Measurements from ENCODE around the gene SIRPG.
"Not testable (repeated sequence)": the region's sequence is repeated elsewhere in the genome, so short reads cannot be mapped to it uniquely, and the experiment has no call there.

The SIRPG gene

DNA sequence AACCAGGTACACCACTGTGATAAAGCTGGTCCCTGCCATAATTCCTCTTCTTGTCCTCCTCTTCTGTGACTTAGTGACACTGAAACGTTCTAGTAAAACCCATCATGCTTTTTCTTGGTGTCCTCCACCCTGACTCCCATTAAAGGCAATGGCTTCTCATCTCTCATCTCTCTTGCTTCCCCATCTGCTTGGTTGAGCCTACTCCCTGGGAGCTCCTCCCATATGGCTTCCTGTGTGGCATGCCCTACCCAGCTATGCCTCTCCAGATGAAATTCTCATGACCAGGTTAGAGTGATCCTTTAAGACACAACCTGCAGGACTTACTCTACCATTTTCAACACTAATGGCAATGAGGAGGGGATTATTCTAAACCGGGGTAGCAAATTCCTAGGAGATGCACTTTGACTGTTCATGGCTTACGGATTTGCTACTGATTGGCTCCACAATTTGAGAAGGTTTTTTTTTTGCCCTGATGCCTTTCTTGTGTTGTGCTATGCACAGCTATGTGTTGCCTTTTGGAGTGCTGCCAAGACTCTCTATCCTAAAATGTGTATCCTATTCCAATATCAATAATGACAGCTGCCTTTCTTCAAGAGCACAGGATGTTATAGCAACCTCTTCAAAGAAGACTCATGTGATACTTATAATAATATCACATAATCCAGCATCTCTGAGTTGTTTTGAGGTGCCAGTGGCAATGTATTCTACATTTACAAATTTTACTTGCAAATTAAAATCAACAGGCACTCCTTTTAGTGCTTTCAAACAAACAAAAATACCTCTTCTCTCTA lies 6.1 kb downstream of the SIRPG start:
- peaks cover 0 to 5% (median 0%) of the 10 kb centered on the region in 5 experiments for H3K9me3 ChIP-seq (ENCODE audit: control extremely low read depth in 1 of 5, control insufficient read depth in 4 of 5, insufficient read depth in 2 of 5, low read depth in 1 of 5, low read length in 4 of 5)
- no peak overlapping the region for H3K4me3 ChIP-seq (ENCODE audit: control insufficient read depth in 1 of 7, extremely low read depth in 1 of 7, insufficient read depth in 4 of 7, low read depth in 2 of 7, low read length in 6 of 7)
- WGBS (ENCODE audit: insufficient coverage), result 100% methylated on average over 2 of the region's 3 CpGs
- peaks cover 0 to 22% (median 6%) of the 10 kb centered on the region in 4 experiments for H3K4me1 ChIP-seq (ENCODE audit: control extremely low read depth in 1 of 4, control insufficient read depth in 4 of 4, insufficient read depth in 4 of 4, low read length in 3 of 4)
- ChIA-PET CTCF (no interaction called here), POLR2A (interaction anchor here (0.6 kb wide), 1 partner anchor 326 kb away, joined by 3 read pairs; no protein-coding TSS in a partner anchor)
- H3K36me3 ChIP-seq (ENCODE audit: control insufficient read depth in 4 of 4, insufficient read depth in 4 of 4, low read length in 3 of 4), result no peaks in the 10 kb centered on the region
- H3K27ac ChIP-seq (ENCODE audit: insufficient read depth in 1 of 2, low read depth in 1 of 2, low read length in 2 of 2, poor library complexity in 1 of 2, severe bottlenecking in 2 of 2), result no peak overlapping the region
- H3K27me3 ChIP-seq (replicated peaks in 2 of 5; ENCODE audit: control insufficient read depth in 4 of 5, insufficient read depth in 5 of 5, low read length in 4 of 5), result peaks cover 0 to 15% (median 3%) of the 10 kb centered on the region in 5 experiments
- no peak for DNase-seq

DNA sequence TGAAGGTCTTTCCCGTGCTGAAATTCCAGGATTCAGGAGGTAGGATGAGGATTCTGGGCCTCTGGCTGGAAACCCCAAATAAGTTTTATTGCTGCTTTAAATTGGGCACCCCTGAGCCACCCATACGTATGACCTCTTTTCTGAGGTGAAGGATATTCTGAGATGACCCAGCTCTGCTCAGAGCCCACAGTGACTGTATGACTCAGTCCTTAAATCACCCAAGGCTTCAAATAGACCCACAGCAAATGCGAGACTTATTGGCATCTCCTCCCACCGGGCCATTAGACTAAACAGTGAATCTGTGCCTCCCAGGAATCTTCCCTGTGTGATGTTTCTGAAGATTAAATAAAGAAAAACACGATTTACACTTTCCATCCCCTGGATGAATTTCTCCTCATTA lies 9.5 kb downstream of the SIRPG start:
- Histone ChIP-seq H3K36me3 (ENCODE audit: control insufficient read depth in 4 of 4, insufficient read depth in 4 of 4, low read length in 3 of 4) (no peaks in the 10 kb centered on the region), H3K4me3 (ENCODE audit: control insufficient read depth in 1 of 7, extremely low read depth in 1 of 7, insufficient read depth in 4 of 7, low read depth in 2 of 7, low read length in 6 of 7) (no peak overlapping the region), H3K27me3 (replicated peaks in 2 of 5; ENCODE audit: control insufficient read depth in 4 of 5, insufficient read depth in 5 of 5, low read length in 4 of 5) (peaks cover 0 to 44% (median 6%) of the 10 kb centered on the region in 5 experiments), H3K9me3 (ENCODE audit: control extremely low read depth in 1 of 5, control insufficient read depth in 4 of 5, insufficient read depth in 2 of 5, low read depth in 1 of 5, low read length in 4 of 5) (peaks cover 0 to 5% (median 0%) of the 10 kb centered on the region in 5 experiments), H3K4me1 (ENCODE audit: control extremely low read depth in 1 of 4, control insufficient read depth in 4 of 4, insufficient read depth in 4 of 4, low read length in 3 of 4) (peaks cover 0 to 13% (median 4%) of the 10 kb centered on the region in 4 experiments), H3K27ac (ENCODE audit: insufficient read depth in 1 of 2, low read depth in 1 of 2, low read length in 2 of 2, poor library complexity in 1 of 2, severe bottlenecking in 2 of 2) (no peak overlapping the region)
- POLR2A ChIA-PET, result no interaction called here
- CTCF ChIA-PET, result no interaction called here
- WGBS (ENCODE audit: insufficient coverage), result 86% methylated on average over 1 of the region's 5 CpGs
- no peak for DNase-seq

DNA sequence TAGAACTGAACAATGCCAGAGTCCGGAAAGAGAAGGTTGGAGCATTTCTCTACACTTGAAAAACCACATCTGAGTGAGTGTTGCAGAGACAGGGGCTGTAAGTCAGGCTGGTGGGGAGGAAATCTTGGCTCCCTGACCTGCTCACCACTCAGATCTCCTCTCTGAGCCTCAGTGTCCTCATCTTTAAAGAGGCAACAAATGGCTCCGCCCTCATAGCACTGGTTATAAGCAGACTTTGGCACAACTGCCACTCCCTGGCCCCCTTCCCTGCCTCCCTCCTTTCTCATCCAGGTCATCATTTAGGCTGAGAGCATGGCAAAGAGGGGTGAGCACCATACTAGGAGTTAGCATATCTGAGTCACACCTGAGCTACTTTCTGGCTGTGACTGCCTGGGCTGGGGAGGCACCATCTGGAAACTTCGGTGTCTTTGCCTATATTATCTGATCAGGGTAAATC lies 10.6 kb downstream of the SIRPG start:
- 100% methylated on average over 2 of the region's 3 CpGs for WGBS (ENCODE audit: insufficient coverage)
- H3K27me3 ChIP-seq (replicated peaks in 2 of 5; ENCODE audit: control insufficient read depth in 4 of 5, insufficient read depth in 5 of 5, low read length in 4 of 5), result peaks cover 0 to 55% (median 6%) of the 10 kb centered on the region in 5 experiments
- ChIA-PET CTCF (no interaction called here), POLR2A (no interaction called here)
- no peak overlapping the region for H3K27ac ChIP-seq (ENCODE audit: insufficient read depth in 1 of 2, low read depth in 1 of 2, low read length in 2 of 2, poor library complexity in 1 of 2, severe bottlenecking in 2 of 2)
- H3K36me3 ChIP-seq (ENCODE audit: control insufficient read depth in 4 of 4, insufficient read depth in 4 of 4, low read length in 3 of 4), result no peaks in the 10 kb centered on the region
- H3K4me3 ChIP-seq (ENCODE audit: control insufficient read depth in 1 of 7, extremely low read depth in 1 of 7, insufficient read depth in 4 of 7, low read depth in 2 of 7, low read length in 6 of 7), result no peak overlapping the region
- no peak for DNase-seq
- H3K9me3 ChIP-seq (ENCODE audit: control extremely low read depth in 1 of 5, control insufficient read depth in 4 of 5, insufficient read depth in 2 of 5, low read depth in 1 of 5, low read length in 4 of 5), result peaks cover 0 to 5% (median 0%) of the 10 kb centered on the region in 5 experiments
- peaks cover 0 to 10% (median 4%) of the 10 kb centered on the region in 4 experiments for H3K4me1 ChIP-seq (ENCODE audit: control extremely low read depth in 1 of 4, control insufficient read depth in 4 of 4, insufficient read depth in 4 of 4, low read length in 3 of 4)

DNA sequence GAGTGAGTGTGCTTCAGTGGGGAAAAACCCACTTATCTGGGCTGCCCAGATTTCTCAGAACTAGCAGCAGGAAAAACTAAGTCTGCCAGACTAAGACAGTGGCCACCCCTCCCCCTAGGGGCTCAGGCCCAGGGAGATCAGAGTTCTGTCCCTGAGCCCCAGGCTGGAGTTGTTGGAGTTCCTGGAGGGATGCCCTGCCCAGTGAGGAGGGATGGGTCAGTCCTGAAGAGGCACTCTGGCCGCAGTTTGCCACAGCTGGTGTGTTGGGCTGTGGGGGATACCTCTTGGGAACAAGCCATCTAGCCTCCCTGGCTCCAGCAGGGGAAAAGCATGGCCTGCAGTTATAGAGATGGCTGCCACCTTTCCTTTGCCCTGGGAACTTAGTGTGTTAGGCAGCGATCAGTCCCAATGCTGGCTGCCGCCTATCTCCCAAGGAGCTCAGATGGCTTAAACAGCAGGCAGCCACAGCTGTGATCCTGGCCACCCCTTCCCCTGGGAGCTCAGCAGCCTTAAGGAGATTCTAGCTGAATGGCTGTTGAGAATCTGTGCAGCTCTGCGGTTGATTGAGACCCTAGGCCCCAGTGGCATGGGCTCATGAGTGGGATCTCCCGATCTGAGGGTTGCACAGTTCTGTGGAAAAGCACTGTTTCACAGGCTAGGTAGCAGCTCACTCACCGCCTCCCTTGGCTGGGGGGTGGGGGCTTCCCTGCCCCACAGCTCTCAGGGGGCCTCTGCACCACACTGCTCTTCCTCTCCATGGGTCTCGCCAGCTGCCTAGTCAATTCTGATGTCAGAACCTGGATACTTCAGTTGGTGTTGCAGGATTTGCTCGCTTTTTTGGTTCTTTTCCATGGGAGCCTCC lies 13.2 kb downstream of the SIRPG start:
- H3K4me1 ChIP-seq (ENCODE audit: control extremely low read depth in 1 of 4, control insufficient read depth in 4 of 4, insufficient read depth in 4 of 4, low read length in 3 of 4), result no peaks in the 10 kb centered on the region
- no peak overlapping the region for H3K27ac ChIP-seq (ENCODE audit: insufficient read depth in 1 of 2, low read depth in 1 of 2, low read length in 2 of 2, poor library complexity in 1 of 2, severe bottlenecking in 2 of 2)
- H3K9me3 ChIP-seq (ENCODE audit: control extremely low read depth in 1 of 5, control insufficient read depth in 4 of 5, insufficient read depth in 2 of 5, low read depth in 1 of 5, low read length in 4 of 5), result peaks cover 0 to 5% (median 0%) of the 10 kb centered on the region in 5 experiments
- no peaks in the 10 kb centered on the region for H3K36me3 ChIP-seq (ENCODE audit: control insufficient read depth in 4 of 4, insufficient read depth in 4 of 4, low read length in 3 of 4)
- H3K4me3 ChIP-seq (ENCODE audit: control insufficient read depth in 1 of 7, extremely low read depth in 1 of 7, insufficient read depth in 4 of 7, low read depth in 2 of 7, low read length in 6 of 7), result no peak overlapping the region
- DNase-seq, result no peak
- CTCF ChIA-PET, result interaction anchor here (1.3 to 1.5 kb wide), 2 partner anchors 9 to 12 kb away, joined by 3 to 5 read pairs; no protein-coding TSS in a partner anchor
- POLR2A ChIA-PET, result no interaction called here
- WGBS (ENCODE audit: insufficient coverage), result 98% methylated on average over 8 of the region's 8 CpGs
- H3K27me3 ChIP-seq (replicated peaks in 2 of 5; ENCODE audit: control insufficient read depth in 4 of 5, insufficient read depth in 5 of 5, low read length in 4 of 5), result peaks cover 0 to 56% (median 6%) of the 10 kb centered on the region in 5 experiments

DNA sequence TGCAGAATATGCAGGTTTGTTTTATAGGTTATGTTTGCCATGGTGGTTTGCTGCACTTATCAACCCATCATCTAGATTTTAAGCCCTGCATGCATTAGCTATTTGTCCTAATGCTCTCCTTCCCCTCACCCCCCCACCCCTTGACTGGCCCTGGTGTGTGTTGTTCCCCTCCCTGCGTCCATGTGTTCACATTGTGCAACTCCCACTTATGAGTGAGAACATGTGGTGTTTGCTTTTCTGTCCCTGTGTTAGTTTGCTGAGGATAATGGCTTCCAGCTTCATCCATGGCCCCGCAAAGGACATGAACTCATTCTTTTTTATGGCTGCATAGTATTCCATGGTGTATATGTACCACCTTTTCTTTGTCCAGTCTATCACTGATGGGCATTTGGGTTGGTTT lies 18.9 kb downstream of the SIRPG start:
- H3K4me3 ChIP-seq (ENCODE audit: control insufficient read depth in 1 of 7, extremely low read depth in 1 of 7, insufficient read depth in 4 of 7, low read depth in 2 of 7, low read length in 6 of 7); CTCF ChIA-PET; H3K4me1 ChIP-seq (ENCODE audit: control extremely low read depth in 1 of 4, control insufficient read depth in 4 of 4, insufficient read depth in 4 of 4, low read length in 3 of 4); H3K27ac ChIP-seq (ENCODE audit: insufficient read depth in 1 of 2, low read depth in 1 of 2, low read length in 2 of 2, poor library complexity in 1 of 2, severe bottlenecking in 2 of 2); DNase-seq; POLR2A ChIA-PET; H3K36me3 ChIP-seq (ENCODE audit: control insufficient read depth in 4 of 4, insufficient read depth in 4 of 4, low read length in 3 of 4); H3K9me3 ChIP-seq (ENCODE audit: control extremely low read depth in 1 of 5, control insufficient read depth in 4 of 5, insufficient read depth in 2 of 5, low read depth in 1 of 5, low read length in 4 of 5): not testable (repeated sequence)
- no CpG with 5 or more reads among the region's 2 CpGs for WGBS (ENCODE audit: insufficient coverage)
- H3K27me3 ChIP-seq (replicated peaks in 2 of 5; ENCODE audit: control insufficient read depth in 4 of 5, insufficient read depth in 5 of 5, low read length in 4 of 5), result peaks cover 0 to 69% (median 7%) of the 10 kb centered on the region in 5 experiments

DNA sequence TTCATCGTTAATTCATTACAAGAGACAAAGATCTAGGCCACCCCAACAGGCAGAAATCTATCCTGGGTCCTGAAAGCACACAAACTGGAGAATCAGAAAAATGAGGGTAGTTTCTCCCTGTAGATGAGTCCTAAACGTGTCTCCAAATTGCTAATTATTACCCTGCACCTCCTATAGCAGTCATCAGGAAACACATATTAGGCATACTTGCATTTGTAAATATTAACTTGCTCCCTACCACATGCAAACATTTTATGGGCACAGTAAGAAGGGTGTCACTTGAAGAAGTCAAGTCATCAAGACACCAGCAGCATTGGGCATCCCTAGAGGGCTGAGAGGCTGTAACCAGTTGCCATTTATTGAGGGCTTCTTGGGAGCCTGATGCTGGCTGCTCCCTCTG lies 19.8 kb downstream of the SIRPG start:
- Histone ChIP-seq H3K36me3 (ENCODE audit: control insufficient read depth in 4 of 4, insufficient read depth in 4 of 4, low read length in 3 of 4) (no peaks in the 10 kb centered on the region), H3K9me3 (ENCODE audit: control extremely low read depth in 1 of 5, control insufficient read depth in 4 of 5, insufficient read depth in 2 of 5, low read depth in 1 of 5, low read length in 4 of 5) (peaks cover 0 to 5% (median 0%) of the 10 kb centered on the region in 5 experiments), H3K27me3 (replicated peaks in 2 of 5; ENCODE audit: control insufficient read depth in 4 of 5, insufficient read depth in 5 of 5, low read length in 4 of 5) (peaks cover 0 to 64% (median 7%) of the 10 kb centered on the region in 5 experiments), H3K4me3 (ENCODE audit: control insufficient read depth in 1 of 7, extremely low read depth in 1 of 7, insufficient read depth in 4 of 7, low read depth in 2 of 7, low read length in 6 of 7) (no peak overlapping the region), H3K4me1 (ENCODE audit: control extremely low read depth in 1 of 4, control insufficient read depth in 4 of 4, insufficient read depth in 4 of 4, low read length in 3 of 4) (no peaks in the 10 kb centered on the region), H3K27ac (ENCODE audit: insufficient read depth in 1 of 2, low read depth in 1 of 2, low read length in 2 of 2, poor library complexity in 1 of 2, severe bottlenecking in 2 of 2) (no peak overlapping the region)
- no peak for DNase-seq
- POLR2A ChIA-PET, result no interaction called here
- CTCF ChIA-PET, result no interaction called here
- 100% methylated on average over 2 of the region's 2 CpGs for WGBS (ENCODE audit: insufficient coverage)

Measured in common myeloid progenitor, CD34-positive (primary cell).